Panc1 (cell line): ENCODE measurements around the gene PTPRK. TPM values are rescaled to one million over a fixed set of nuclear protein-coding genes. Genes with fewer than 3 reads are reported as not detected.

Experiments used
- ATAC-seq: fragments of 200-7000 bp; cut with Tn5 transposase; 2 replicates; pipeline ENCODE4 v1.9.1; 2020; ENCODE audit warnings: mild to moderate bottlenecking, moderate library complexity
- BruUV-seq: library from RNA; stranded (reverse); fragments of 400-500 nt; replicated peaks from 2 replicates; lab custom pipeline; 2021; lab: Mats Ljungman, UMichigan
- CTCF ChIA-PET: fragments of 300-600 bp; sonication (Branson Sonifier 250); formaldehyde crosslinking; loops from one replicate; lab custom pipeline; 2022; ENCODE audit warnings: antibody characterized with exemption; lab: Charles Lee
- POLR2A ChIA-PET: fragments of 300-600 bp; sonication (Branson Sonifier 250); formaldehyde crosslinking; loops from one replicate; lab custom pipeline; 2022; ENCODE audit warnings: antibody characterized with exemption; lab: Charles Lee
- DNase-seq: peaks from one replicate; pipeline ENCODE4 v3.0.0-alpha.2; 2010; ENCODE audit warnings: low read depth, low spot score
- H3K27ac ChIP-seq: 2 replicates; pipeline ENCODE4 v1.5.1; 2011; ENCODE audit warnings: mild to moderate bottlenecking, low read length, inconsistent platforms
- H3K27me3 ChIP-seq: fragments of 200-500 bp; sonication (Bioruptor generic); 2 replicates; pipeline ENCODE4 v1.6.0; 2014; ENCODE audit warnings: low read length, inconsistent platforms; ENCODE audit not compliant: control insufficient read depth, insufficient read depth
- H3K36me3 ChIP-seq: fragments of 200-500 bp; sonication (Bioruptor generic); 2 replicates; pipeline ENCODE4 v1.5.1; 2014; ENCODE audit warnings: inconsistent platforms, mild to moderate bottlenecking, low read length, moderate library complexity; ENCODE audit not compliant: control insufficient read depth, insufficient read depth
- H3K4me1 ChIP-seq: 2 replicates; pipeline ENCODE4 v1.5.1; 2011; ENCODE audit warnings: inconsistent platforms, mild to moderate bottlenecking, low read length, moderate library complexity; ENCODE audit not compliant: control insufficient read depth, insufficient read depth
- H3K4me3 ChIP-seq, 2 experiments: 2 replicates each; pipeline ENCODE4 v1.5.1; 2011 to 2012; ENCODE audit warnings: low read depth in 2 of 2, low read length in 2 of 2, mild to moderate bottlenecking in 2 of 2, inconsistent platforms in 1 of 2, moderate library complexity in 1 of 2
- H3K9me3 ChIP-seq: fragments of 200-500 bp; sonication (Bioruptor generic); 2 replicates; pipeline ENCODE4 v1.5.1; 2014; ENCODE audit warnings: low read depth, mild to moderate bottlenecking, inconsistent platforms, low read length, moderate library complexity; ENCODE audit not compliant: control insufficient read depth, insufficient read depth
- CTCF ChIP-seq: fragments of 450-650 bp; IDR thresholded peaks from 2 replicates; pipeline ENCODE4 v1.5.1; 2017; ENCODE audit warnings: mild to moderate bottlenecking
- POLR2AphosphoS5 ChIP-seq: IDR thresholded peaks from 2 replicates; pipeline ENCODE4 v1.6.1; 2012; ENCODE audit warnings: mild to moderate bottlenecking, low read depth, low read length, moderate library complexity
- REST ChIP-seq, 2 experiments: IDR thresholded peaks; 2 replicates each; pipeline ENCODE4 v1.6.1; 2011 to 2012; ENCODE audit warnings: low read depth in 2 of 2, control low read depth in 1 of 2, low read length in 1 of 2, mild to moderate bottlenecking in 1 of 2, moderate library complexity in 1 of 2; ENCODE audit not compliant: insufficient read depth in 1 of 2
- SIN3A ChIP-seq: IDR thresholded peaks from 2 replicates; pipeline ENCODE4 v1.6.1; 2012; ENCODE audit warnings: low read depth, mild to moderate bottlenecking, low read length, moderate library complexity, borderline replicate concordance; ENCODE audit not compliant: insufficient read depth
- TCF7L2 ChIP-seq: IDR thresholded peaks from 2 replicates; pipeline ENCODE4 v1.6.1; 2011; ENCODE audit warnings: mild to moderate bottlenecking, low read depth, low read length, inconsistent platforms
- in situ Hi-C: cut with HindIII; loops from 2 replicates; pipeline ENCODE4 v1.10.0; 2016; ENCODE audit warnings: low sequenced_read_pairs, low pct_unique_long_range_greater_than_20kb
- intact Hi-C: fragments of 100-400 bp; cut with micrococcal nuclease; formaldehyde crosslinking; loops from one replicate; pipeline ENCODE4 v1.10.0; 2022; ENCODE audit not compliant: unreplicated experiment
- total RNA-seq: library from RNA; stranded (reverse); gene quantifications from one replicate; pipeline ENCODE4 v1.2.1, GENCODE V29; 2021; ENCODE audit not compliant: unreplicated experiment

PTPRK gene
- total RNA-seq, 1 experiment from 2014 or later, result 61.8 TPM

GRCh38 chr6:128504003-128504654, 16.3 kb downstream of the PTPRK start:
- TF ChIP-seq POLR2AphosphoS5, result no peak
- ATAC-seq (no peak), DNase-seq (no peak)
- no peaks in the 10 kb centered on the region for H3K9me3 ChIP-seq
- BruUV-seq, result no TSS peak
- no peaks in the 10 kb centered on the region for H3K36me3 ChIP-seq
- intact Hi-C loops (no loop called here), in situ Hi-C loops (no loop called here)
- peak overlapping the region; percentile 24; the same call in 1 of the 2 replicates for H3K27ac ChIP-seq
- H3K4me1 ChIP-seq, result peaks cover 52% of the 10 kb centered on the region
- no peak overlapping the region for H3K4me3 ChIP-seq
- ChIA-PET POLR2A (no interaction called here), CTCF (no interaction called here)
- no peaks in the 10 kb centered on the region for H3K27me3 ChIP-seq

GRCh38 chr6:128500749-128501600, 19.4 kb downstream of the PTPRK start:
- Histone ChIP-seq H3K9me3 (no peaks in the 10 kb centered on the region), H3K4me1 (peaks cover 31% of the 10 kb centered on the region), H3K27me3 (no peaks in the 10 kb centered on the region), H3K36me3 (no peaks in the 10 kb centered on the region), H3K4me3 (no peak overlapping the region), H3K27ac (no peak overlapping the region)
- DNase-seq, result no peak
- TF ChIP-seq CTCF (no peak), SIN3A (no peak), REST (IDR thresholded peaks at IDR 0.05; ENCODE audit: insufficient read depth in 1 of 2, low read depth in 2 of 2, low read length in 1 of 2) (no peak), TCF7L2 (no peak), POLR2AphosphoS5 (no peak)
- ChIA-PET CTCF (interaction anchor here (0.8 kb wide), 1 partner anchor 999 kb away, joined by 3 read pairs; no protein-coding TSS in a partner anchor), POLR2A (no interaction called here)
- intact Hi-C loops (no loop called here), in situ Hi-C loops (no loop called here)
- ATAC-seq, result no peak
- BruUV-seq, result no TSS peak
